ENCODE results near the gene FRMD8.

DNA sequence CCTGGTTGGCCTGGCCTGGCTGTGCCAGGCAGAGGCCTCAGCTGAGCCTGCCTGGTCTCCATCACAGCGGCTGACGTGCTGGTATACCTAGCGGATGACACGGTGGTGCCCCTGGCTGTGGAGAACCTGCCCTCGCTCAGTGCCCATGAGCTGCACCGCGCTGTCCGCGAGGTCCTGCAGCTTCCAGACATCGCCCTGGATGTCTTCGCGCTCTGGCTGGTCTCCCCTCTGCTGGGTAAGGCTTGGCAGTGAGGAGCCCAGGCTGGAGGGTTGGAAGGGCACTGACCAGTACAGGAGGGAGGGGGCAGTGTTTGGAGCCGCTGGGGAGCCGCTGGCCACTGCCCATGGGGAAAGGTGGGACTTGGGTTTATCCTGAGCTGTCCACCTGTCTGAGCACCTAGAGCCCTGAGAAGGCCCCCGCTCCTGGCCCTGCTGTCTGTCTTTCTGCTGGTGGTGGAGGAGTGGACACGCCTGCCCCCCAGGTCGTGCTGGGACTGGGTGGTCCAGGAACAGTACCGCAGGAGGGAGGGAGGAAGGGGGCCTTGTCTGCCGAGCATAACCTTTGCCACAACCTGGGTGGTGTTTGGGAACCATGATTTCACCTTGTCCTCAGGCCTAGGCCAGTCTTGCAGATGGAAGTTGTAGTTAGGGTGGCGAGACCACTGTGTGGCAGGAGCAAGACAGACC is 3.0 kb downstream of the FRMD8 start:
- TF ChIP-seq, protein P1, sequence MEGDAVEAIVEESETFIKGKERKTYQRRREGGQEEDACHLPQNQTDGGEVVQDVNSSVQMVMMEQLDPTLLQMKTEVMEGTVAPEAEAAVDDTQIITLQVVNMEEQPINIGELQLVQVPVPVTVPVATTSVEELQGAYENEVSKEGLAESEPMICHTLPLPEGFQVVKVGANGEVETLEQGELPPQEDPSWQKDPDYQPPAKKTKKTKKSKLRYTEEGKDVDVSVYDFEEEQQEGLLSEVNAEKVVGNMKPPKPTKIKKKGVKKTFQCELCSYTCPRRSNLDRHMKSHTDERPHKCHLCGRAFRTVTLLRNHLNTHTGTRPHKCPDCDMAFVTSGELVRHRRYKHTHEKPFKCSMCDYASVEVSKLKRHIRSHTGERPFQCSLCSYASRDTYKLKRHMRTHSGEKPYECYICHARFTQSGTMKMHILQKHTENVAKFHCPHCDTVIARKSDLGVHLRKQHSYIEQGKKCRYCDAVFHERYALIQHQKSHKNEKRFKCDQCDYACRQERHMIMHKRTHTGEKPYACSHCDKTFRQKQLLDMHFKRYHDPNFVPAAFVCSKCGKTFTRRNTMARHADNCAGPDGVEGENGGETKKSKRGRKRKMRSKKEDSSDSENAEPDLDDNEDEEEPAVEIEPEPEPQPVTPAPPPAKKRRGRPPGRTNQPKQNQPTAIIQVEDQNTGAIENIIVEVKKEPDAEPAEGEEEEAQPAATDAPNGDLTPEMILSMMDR (IDR thresholded peaks at IDR 0.05), result no peak
- TF ChIP-seq POLR2A (IDR thresholded peaks at IDR 0.05) (no peak), POLR2AphosphoS5 (IDR thresholded peaks at IDR 0.05) (no peak)
